Uterus (tissue), 4 donors: ENCODE results near the gene STAT2. TPM values are rescaled to one million over a fixed set of nuclear protein-coding genes. Genes with fewer than 3 reads are reported as not detected.

Experiments
- DNase-seq, 2 donors: peaks; one replicate each; pipeline ENCODE4 v3.0.0-alpha.2; 2019 to 2020
- H3K27ac ChIP-seq, 2 donors: fragments of 200-600 bp; sonication (generic); 1 replicate in 1 of 2; 2 replicates in 1 of 2; pipeline ENCODE4 v1.5.1; 2016 to 2018
- H3K27me3 ChIP-seq, 2 donors: fragments of 200-600 bp; sonication (generic); one replicate each; pipeline ENCODE4 v1.5.1; 2018 to 2019; ENCODE audit warnings: control low read depth in 1 of 2
- H3K36me3 ChIP-seq, 2 donors: fragments of 200-600 bp; sonication (generic); one replicate each; pipeline ENCODE4 v1.5.1; 2019; ENCODE audit warnings: control low read depth in 1 of 2
- H3K4me1 ChIP-seq, 2 donors: fragments of 200-600 bp; sonication (generic); one replicate each; pipeline ENCODE4 v1.5.1; 2018 to 2019; ENCODE audit warnings: control low read depth in 1 of 2
- H3K4me3 ChIP-seq, 2 donors: fragments of 200-600 bp; sonication (generic); 1 replicate in 1 of 2; 2 replicates in 1 of 2; pipeline ENCODE4 v1.5.1; 2018 to 2019; ENCODE audit warnings: mild to moderate bottlenecking in 1 of 2
- H3K9me3 ChIP-seq, 2 donors: fragments of 200-600 bp; sonication (generic); one replicate each; pipeline ENCODE4 v1.5.1; 2019; ENCODE audit warnings: control low read depth in 1 of 2
- CTCF ChIP-seq, 4 experiments: fragments of 200-600 bp in 2 of 4; fragments of 450-650 bp in 2 of 4; sonication (generic) in 2 of 4; IDR thresholded peaks; one replicate each; pipeline ENCODE4 v1.5.1; 2016 to 2019; ENCODE audit warnings: antibody characterized with exemption in 4 of 4, mild to moderate bottlenecking in 2 of 4, moderate library complexity in 1 of 4
- POLR2A ChIP-seq, 2 donors: fragments of 450-650 bp; IDR thresholded peaks; one replicate each; pipeline ENCODE4 v1.6.1; 2016; ENCODE audit warnings: antibody characterized with exemption in 2 of 2, mild to moderate bottlenecking in 1 of 2, moderate library complexity in 1 of 2
- intact Hi-C: fragments of 100-400 bp; cut with DNase I; formaldehyde crosslinking; loops from one replicate; pipeline ENCODE4 v1.15.1; 2023; ENCODE audit warnings: low total_unique reads
- total RNA-seq, 4 donors: library from RNA; depleted of rRNA in 3 of 4; stranded (reverse); fragments of >200 nt in 3 of 4; gene quantifications; one replicate each; pipeline versions ENCODE4 v1.1.0 to v1.2.4, GENCODE V29; 2014 to 2023
- donor health status: DM: yes; HTN: yes; CAD: no.

Gene STAT2
- total RNA-seq, 4 donors from 2014 or later, result 63.2 to 173 (median 122) TPM

- DNase-seq, result no peak
- Histone ChIP-seq H3K27ac (no peak overlapping the region), H3K9me3 (no peaks in the 10 kb centered on the region), H3K4me3 (no peak overlapping the region), H3K36me3 (no peaks in the 10 kb centered on the region), H3K4me1 (no peaks in the 10 kb centered on the region), H3K27me3 (no peaks in the 10 kb centered on the region)
- no peak for TF ChIP-seq CTCF (IDR thresholded peaks at IDR 0.05)
- no peak for TF ChIP-seq POLR2A (IDR thresholded peaks at IDR 0.05)
- intact Hi-C loops, result no loop called here
Observed at GRCh38 chr12:56392331-56392730, 32.4 kb upstream of the STAT2 start.

- no peak for TF ChIP-seq CTCF (IDR thresholded peaks at IDR 0.05)
- TF ChIP-seq POLR2A (IDR thresholded peaks at IDR 0.05), result no peak
- no peak for DNase-seq
Observed at GRCh38 chr12:56391721-56392120, 31.8 kb upstream of the STAT2 start.

GRCh38 chr12:56389412-56389811, 29.5 kb upstream of the STAT2 start:
- Histone ChIP-seq H3K36me3 (no peaks in the 10 kb centered on the region), H3K4me3 (no peak overlapping the region), H3K27ac (no peak overlapping the region), H3K27me3 (no peaks in the 10 kb centered on the region), H3K9me3 (no peaks in the 10 kb centered on the region), H3K4me1 (no peaks in the 10 kb centered on the region)
- intact Hi-C loops, result no loop called here
- DNase-seq, result no peak
- TF ChIP-seq CTCF (IDR thresholded peaks at IDR 0.05) (no peak), POLR2A (IDR thresholded peaks at IDR 0.05) (no peak)

More at GRCh38 chr12:56391721-56392120, 31.8 kb upstream of the STAT2 start:
- Histone ChIP-seq H3K27ac (no peak overlapping the region), H3K9me3 (no peaks in the 10 kb centered on the region), H3K4me1 (no peaks in the 10 kb centered on the region), H3K4me3 (no peak overlapping the region), H3K36me3 (no peaks in the 10 kb centered on the region), H3K27me3 (no peaks in the 10 kb centered on the region)
- intact Hi-C loops, result no loop called here

- Histone ChIP-seq H3K27me3 (no peaks in the 10 kb centered on the region), H3K27ac (no peak overlapping the region), H3K36me3 (no peaks in the 10 kb centered on the region), H3K4me1 (no peaks in the 10 kb centered on the region), H3K9me3 (no peaks in the 10 kb centered on the region), H3K4me3 (no peak overlapping the region)
- DNase-seq, result no peak
- intact Hi-C loops, result no loop called here
- TF ChIP-seq CTCF (IDR thresholded peaks at IDR 0.05), result no peak
- no peak for TF ChIP-seq POLR2A (IDR thresholded peaks at IDR 0.05)
Observed at GRCh38 chr12:56387152-56387736, 27.3 kb upstream of the STAT2 start.

GRCh38 chr12:56385873-56386272, 26.0 kb upstream of the STAT2 start:
- Histone ChIP-seq H3K9me3 (no peaks in the 10 kb centered on the region), H3K4me1 (no peaks in the 10 kb centered on the region), H3K27ac (no peak overlapping the region), H3K27me3 (no peaks in the 10 kb centered on the region), H3K36me3 (no peaks in the 10 kb centered on the region), H3K4me3 (no peak overlapping the region)
- DNase-seq, result no peak
- intact Hi-C loops, result no loop called here
- TF ChIP-seq CTCF (IDR thresholded peaks at IDR 0.05), result no peak
- TF ChIP-seq POLR2A (IDR thresholded peaks at IDR 0.05), result no peak
